HG02938 (cell line): Measurements from ENCODE around the gene RUNX3.
"Not testable (repeated sequence)": the region's sequence is repeated elsewhere in the genome, so short reads cannot be mapped to it uniquely, and the experiment has no call there.

Source experiments
- ATAC-seq: cut with Tn5 transposase; IDR thresholded peaks from one replicate; pipeline ENCODE4 v1.9.1; 2021; ENCODE audit warnings: mild to moderate bottlenecking, moderate library complexity; ENCODE audit not compliant: unreplicated experiment

Gene RUNX3

DNA sequence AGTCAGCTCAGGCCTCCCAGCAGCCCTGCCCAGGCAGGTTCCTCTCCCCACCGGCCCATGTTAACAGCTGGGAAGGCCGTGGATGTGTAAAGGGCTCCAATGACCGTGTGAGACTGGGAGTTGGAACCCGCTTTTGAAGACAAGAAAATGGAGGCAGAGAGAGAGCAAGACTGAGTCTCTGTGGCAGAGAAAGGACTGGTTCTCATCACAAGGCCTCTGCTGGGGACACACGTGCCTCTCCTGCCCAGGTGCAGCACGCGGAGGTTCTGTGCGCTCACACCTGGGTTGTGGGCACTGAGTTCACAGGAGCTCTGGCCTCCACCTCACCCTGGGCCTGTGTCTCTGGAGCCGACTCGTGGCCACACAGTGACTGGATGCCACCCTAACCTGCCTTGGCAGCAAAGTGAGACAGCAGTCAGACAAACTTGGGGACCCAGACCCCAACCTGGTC lies 27.0 kb downstream of the RUNX3 start:
- ATAC-seq = no peak

DNA sequence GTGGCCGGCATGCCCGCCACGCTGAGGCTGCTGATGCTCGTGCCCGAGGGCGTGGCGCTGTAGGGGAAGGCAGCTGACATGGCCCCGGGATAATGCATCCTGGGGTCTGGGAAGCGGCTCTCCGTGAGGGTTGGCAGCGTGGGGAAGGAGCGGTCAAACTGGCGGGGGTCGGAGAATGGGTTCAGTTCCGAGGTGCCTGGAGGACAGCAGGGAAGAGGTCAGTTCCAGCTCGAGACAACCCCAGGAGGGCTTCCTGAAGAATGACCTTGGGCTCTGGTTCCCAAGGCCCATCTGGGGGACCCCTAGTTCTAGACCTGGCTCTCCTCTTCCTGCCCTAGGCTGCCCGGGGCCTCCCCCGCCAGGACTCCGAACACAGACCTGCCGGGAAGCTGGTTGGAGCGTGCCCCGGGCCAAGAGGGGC lies 27.6 kb downstream of the RUNX3 start:
- ATAC-seq = no peak

- ATAC-seq = no peak
These were observed 28.1 kb downstream of the RUNX3 start for GRCh38 chr1:24901791-24902470.

- no peak for ATAC-seq
These were observed 28.9 kb downstream of the RUNX3 start for GRCh38 chr1:24900985-24901781.

DNA sequence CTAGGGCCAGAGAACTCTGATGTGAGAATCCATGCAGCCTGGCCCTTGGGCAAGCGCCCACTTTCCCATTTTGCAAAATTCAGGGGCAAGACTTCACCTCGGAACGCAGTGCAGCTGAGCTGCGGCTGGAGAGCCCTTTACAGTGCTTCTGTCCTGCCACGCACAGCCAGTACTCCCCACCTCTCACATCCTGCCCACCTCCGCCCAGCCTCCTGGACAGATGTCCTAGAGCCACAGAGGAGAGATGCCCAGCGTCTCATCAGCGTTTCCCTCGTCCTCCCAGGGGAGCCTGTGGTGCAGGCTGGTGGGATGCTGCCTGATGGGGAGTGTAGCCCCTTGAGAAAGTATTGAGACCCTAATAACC lies 29.6 kb downstream of the RUNX3 start:
- no peak for ATAC-seq

- no peak for ATAC-seq
These were observed 30.2 kb downstream of the RUNX3 start for GRCh38 chr1:24899581-24900485.

GRCh38 chr1:24898909-24899439 lies 31.1 kb downstream of the RUNX3 start:
- ATAC-seq = no peak

DNA sequence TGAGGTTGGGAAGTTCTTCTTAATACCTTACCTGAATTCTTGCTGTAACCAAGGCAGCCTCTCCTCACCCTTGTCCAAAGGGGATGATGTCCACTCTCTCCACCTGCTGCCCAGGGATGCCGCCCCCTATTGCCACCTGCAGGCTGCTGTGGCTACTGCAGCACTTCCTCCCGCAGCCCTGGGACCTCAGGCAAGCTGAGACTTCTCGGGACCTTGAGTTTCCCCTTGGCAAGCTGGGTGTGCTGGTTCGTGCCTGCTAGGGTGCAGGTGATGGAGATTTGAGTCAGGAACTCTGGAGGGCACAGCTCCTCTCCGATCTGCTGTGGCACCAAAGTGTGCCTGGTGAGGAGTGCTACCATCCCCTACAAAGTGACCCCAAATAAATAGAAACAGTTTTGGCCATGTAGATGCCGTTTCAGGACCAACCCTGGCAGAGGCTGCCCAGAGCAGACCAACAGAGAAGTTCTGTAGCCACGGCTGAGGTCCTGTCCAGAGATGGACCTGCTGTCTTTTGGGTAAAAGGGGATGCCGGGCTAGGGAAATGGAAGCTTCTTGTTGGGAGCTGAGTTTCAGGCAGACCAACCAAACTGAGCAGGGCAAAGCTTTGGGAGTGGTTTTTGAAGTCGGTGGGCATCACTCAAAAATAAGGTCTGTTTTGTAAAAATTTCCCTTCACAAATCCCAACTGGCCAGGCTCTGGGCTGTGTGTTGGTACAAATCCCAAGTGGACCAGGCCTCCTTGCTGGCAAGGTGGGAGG lies 31.7 kb downstream of the RUNX3 start:
- no peak for ATAC-seq

DNA sequence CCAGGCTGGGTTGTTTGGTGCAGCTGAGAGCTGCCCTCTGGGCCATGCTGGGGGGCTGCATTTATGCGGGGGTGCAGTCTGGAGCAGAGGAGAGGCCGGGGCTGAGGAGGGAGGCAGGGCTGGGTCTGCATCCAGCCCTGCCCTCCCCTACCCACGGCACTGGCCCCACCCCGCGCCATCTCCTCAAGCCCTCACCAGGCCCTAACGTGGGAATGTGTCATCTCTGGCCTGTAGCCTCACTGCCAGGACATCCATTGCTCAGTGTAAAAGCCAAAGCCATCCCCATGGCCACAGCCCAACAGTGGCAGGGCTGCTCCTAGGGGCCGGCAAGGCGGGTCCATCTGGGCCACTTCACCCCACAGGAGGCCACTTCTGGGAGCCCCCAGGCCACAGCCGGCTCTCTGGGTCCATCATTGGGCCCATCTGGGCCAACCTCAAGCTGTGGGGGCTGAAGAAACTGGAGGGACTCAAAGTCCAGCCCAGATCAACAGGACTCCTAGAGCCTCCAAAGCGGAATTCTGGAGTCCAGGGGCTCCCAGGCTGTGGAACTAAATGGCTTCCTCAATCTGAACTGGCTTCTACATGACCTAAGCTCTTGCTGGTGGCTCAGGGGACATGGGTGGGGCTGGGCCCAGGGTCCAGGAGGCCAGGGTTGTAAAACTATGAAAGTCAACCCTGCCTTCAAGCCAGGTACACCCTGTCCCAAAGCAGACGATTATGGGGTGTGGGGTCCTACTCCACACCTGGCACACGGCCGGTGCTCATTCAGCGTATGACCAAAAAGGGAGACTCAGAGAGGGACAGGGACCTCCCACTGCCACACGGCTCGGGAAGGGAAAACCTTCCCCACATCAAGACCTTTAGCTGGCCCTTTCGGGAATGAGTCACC lies 32.6 kb downstream of the RUNX3 start:
- ATAC-seq = no peak

DNA sequence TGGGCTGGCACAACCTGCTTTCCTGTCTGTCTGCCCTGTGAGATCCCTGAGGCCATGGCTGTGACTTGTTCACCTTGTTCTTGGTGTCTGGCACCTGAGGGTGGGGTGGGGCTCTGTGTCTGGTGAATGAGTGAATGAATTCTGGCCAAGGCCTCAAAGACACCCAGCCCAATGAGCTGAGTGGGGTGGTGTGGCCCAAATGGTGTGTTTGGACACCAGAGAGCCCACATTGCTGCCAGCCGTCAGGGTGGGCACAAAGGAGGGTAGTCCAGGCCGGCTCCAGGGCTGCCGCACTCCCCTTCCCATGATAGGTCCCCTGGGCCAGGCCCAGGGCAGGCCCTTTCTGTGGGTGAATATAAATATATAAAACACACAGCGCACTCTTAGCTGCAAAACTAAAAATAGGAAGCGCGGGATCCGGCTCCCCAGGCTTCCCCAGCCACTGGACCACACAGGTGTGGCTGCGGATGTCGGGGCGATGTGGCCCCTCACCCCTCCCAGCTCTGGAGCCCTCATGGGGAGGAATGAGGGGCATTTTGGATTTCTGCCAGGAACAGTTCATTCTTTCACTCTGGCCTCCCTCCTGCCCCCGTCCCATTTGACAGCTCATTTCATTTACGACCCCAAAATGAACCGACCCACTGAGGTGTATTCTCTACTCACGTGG lies 33.3 kb downstream of the RUNX3 start:
- no peak for ATAC-seq

DNA sequence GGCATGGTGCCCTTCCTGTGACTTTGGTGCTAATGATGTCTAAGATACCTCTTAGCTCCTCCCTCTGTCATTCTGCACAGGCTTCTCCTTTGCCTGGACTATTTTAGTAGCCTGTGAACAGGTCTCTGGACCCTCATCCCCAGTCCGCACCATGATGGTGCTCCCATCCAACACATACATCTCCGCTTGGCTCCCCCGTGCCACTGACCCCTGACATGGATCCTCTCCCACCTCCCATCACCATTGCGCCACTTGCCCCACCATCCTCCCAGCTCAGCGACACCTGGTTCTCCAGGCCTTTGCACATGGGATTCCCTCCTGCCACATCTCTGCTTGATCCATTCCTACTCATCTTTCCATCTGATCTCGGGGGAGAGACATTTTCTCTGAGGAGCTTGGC lies 33.9 kb downstream of the RUNX3 start:
- no peak for ATAC-seq

DNA sequence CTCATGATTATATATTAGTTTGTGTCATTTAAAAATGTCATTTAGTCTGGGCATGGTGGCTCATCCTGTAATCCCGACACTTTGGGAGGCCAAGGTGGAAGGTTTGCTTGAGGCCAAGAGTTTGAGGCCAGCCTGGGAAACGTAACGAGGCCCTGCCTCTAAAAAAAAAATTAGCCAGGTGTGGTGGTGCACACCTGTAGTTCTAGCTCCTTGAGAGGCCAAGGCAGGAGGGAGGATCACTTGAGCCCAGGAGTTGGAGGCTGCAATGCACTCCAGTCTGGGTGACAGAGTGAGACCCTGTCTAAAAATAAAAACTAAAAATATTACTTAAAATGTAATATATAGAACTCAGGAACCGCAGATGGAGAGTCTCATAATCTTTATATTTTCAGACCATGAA lies 34.6 kb downstream of the RUNX3 start:
- no peak for ATAC-seq

- no peak for ATAC-seq
These were observed 36.1 kb downstream of the RUNX3 start for GRCh38 chr1:24894002-24894401.

DNA sequence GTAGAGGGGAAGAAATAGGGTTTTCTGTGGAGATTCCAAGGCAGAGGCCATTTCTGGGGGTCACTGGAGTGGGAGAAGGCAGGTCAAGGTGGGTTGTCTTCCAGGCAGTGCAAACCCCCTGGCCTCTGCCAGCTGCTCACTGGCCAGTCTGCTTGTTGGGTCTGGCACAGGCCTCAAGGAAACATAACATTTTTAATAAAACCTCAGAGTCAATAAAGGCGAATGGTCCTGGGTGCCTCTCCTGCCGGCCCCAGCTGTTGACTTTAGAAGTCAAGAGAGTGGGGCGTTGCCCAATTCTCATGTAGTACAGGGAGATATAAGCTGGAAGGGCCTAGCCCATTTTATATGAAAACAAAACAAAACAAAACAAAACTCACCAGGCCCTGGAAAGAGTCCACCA lies 36.6 kb downstream of the RUNX3 start:
- ATAC-seq = no peak

DNA sequence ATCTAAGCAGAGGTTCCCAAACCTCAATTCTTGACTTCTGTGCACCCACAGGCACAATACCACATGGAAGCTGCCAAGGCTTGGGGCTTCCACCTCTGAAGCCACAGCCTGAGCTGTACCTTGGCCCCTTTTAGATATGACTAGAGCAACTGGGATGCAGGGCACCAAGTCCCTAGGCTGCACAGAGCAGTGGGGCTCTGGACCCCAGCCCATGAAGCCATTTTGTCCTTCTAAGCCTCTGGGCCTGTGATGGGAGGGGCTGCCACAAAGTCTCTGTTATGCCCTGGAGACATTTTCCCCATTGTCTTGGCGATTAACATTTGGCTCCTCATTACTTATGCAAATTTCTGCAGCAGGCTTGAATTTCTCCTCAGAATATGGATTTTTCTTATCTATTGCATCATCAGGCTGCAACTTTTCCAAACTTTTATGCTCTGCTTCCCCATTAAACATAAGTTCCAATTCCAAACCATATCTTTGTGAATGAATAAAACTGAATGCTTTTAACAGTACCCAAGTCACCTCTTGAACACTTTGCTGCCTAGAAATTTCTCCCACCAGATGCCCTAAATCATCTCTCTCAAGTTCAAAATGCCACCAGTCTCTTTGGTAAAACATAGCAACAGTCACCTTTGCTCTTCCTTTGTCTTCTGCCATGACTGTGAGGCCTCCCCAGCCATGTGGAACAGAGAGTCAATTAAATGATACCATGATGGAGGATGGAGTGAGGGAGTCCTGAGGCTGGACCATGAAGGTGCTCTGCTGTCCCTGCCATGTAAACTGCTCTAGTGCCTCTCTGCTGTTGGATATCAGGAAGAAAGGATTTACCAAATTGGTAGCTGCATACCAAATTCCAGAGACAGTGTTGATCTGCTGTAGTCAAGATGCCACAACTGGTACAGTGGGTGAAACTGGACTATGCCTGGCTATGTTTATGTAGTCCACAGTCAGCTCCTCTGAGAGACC lies 37.6 kb downstream of the RUNX3 start:
- ATAC-seq = no peak

DNA sequence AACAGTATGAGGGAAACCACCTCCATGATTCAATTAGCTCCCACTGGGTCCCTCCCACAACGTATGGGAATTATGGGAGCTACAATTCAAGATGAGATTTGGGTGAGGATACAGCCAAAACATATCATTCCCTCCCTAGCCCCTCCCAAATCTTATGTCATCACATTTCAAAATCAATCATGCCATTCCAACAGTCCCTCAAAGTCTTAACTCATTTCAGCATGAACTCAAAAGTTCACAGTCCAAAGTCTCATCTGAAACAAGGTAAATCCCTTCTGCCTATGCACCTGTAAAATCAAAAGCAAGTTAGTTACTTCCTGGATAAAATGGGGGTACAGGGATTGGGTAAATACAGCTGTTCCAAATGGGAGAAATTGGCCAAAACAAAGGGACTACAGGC lies 38.7 kb downstream of the RUNX3 start:
- not testable (repeated sequence) for ATAC-seq

DNA sequence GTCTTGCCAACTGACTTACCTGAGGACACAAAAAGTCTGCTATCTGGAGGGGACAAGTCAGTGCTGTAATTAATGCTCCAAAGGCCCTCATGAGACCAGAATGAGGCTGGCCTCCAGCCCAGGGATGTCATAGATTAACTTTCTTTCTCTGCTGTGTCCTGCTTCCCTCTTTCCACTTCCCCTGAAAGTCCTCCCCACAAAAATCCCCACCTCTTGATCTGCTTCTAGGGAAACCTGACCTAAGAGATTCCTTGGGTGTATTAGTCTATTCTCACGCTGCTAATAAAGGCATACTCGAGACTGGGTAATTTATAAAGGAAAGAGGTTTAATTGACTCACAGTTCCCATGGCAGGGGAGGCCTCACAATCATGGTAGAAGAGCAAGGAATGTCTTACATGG lies 39.2 kb downstream of the RUNX3 start:
- ATAC-seq = no peak
